ENCODE data around the gene REC8.

DNA sequence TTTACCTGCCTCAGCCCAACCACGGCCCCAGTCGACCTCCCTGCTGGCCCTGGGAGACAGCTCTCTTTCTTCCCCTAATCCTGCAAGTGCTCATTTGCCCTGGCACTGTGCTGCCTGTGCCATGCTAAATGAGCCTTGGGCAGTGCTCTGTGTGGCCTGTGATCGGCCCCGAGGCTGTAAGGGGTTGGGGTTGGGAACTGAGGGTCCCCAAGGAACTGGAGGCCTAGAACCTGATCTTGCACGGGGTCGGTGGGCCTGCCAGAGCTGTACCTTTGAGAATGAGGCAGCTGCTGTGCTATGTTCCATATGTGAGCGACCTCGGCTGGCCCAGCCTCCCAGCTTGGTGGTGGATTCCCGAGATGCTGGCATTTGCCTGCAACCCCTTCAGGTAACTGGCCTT, 21.8 kb upstream of the REC8 start:
- no peak for TF ChIP-seq POLR2A (IDR thresholded peaks at IDR 0.05; ENCODE audit: borderline replicate concordance, extremely low read depth, insufficient read depth, insufficient read length)
- TF ChIP-seq, protein P1, sequence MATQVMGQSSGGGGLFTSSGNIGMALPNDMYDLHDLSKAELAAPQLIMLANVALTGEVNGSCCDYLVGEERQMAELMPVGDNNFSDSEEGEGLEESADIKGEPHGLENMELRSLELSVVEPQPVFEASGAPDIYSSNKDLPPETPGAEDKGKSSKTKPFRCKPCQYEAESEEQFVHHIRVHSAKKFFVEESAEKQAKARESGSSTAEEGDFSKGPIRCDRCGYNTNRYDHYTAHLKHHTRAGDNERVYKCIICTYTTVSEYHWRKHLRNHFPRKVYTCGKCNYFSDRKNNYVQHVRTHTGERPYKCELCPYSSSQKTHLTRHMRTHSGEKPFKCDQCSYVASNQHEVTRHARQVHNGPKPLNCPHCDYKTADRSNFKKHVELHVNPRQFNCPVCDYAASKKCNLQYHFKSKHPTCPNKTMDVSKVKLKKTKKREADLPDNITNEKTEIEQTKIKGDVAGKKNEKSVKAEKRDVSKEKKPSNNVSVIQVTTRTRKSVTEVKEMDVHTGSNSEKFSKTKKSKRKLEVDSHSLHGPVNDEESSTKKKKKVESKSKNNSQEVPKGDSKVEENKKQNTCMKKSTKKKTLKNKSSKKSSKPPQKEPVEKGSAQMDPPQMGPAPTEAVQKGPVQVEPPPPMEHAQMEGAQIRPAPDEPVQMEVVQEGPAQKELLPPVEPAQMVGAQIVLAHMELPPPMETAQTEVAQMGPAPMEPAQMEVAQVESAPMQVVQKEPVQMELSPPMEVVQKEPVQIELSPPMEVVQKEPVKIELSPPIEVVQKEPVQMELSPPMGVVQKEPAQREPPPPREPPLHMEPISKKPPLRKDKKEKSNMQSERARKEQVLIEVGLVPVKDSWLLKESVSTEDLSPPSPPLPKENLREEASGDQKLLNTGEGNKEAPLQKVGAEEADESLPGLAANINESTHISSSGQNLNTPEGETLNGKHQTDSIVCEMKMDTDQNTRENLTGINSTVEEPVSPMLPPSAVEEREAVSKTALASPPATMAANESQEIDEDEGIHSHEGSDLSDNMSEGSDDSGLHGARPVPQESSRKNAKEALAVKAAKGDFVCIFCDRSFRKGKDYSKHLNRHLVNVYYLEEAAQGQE (IDR thresholded peaks at IDR 0.05; ENCODE audit: low read depth), result no peak
- TF ChIP-seq, protein P2, sequence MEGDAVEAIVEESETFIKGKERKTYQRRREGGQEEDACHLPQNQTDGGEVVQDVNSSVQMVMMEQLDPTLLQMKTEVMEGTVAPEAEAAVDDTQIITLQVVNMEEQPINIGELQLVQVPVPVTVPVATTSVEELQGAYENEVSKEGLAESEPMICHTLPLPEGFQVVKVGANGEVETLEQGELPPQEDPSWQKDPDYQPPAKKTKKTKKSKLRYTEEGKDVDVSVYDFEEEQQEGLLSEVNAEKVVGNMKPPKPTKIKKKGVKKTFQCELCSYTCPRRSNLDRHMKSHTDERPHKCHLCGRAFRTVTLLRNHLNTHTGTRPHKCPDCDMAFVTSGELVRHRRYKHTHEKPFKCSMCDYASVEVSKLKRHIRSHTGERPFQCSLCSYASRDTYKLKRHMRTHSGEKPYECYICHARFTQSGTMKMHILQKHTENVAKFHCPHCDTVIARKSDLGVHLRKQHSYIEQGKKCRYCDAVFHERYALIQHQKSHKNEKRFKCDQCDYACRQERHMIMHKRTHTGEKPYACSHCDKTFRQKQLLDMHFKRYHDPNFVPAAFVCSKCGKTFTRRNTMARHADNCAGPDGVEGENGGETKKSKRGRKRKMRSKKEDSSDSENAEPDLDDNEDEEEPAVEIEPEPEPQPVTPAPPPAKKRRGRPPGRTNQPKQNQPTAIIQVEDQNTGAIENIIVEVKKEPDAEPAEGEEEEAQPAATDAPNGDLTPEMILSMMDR (IDR thresholded peaks at IDR 0.05 in 2 of 3, conservative IDR thresholded peaks at IDR 0.05 in 1 of 3; ENCODE audit: borderline replicate concordance in 1 of 3, insufficient read depth in 1 of 3, low read depth in 2 of 3, low read length in 2 of 3), result no peak

Measured in HCT116 (cell line).